Measurements from ENCODE around the gene PICK1.

The PICK1 gene

GRCh38 chr22:38056969-38057891 is at the start of gene PICK1:
Gene PICK1, plus strand, starts transcription at chr22:38057404. Its CDS starts 406 bp downstream, at chr22:38057810.
- peak; percentile 62 for DNase-seq (ENCODE audit: low read depth, low spot score)

- DNase-seq (ENCODE audit: low read depth, low spot score): no peak
These were observed 48.0 kb upstream of the PICK1 start for GRCh38 chr22:38009000-38009806.

GRCh38 chr22:38012604-38013072 is 44.6 kb upstream of the PICK1 start:
- no peak for DNase-seq (ENCODE audit: low read depth, low spot score)

GRCh38 chr22:38014083-38014482 is 43.1 kb upstream of the PICK1 start:
- no peak for DNase-seq (ENCODE audit: low read depth, low spot score)

- no peak for DNase-seq (ENCODE audit: low read depth, low spot score)
These were observed 40.7 kb upstream of the PICK1 start for GRCh38 chr22:38016182-38017151.

- DNase-seq (ENCODE audit: low read depth, low spot score): no peak
These were observed 39.8 kb upstream of the PICK1 start for GRCh38 chr22:38017272-38017920.

- no peak for DNase-seq (ENCODE audit: low read depth, low spot score)
These were observed 39.0 kb upstream of the PICK1 start for GRCh38 chr22:38017939-38018885.

- DNase-seq (ENCODE audit: low read depth, low spot score): no peak
These were observed 38.0 kb upstream of the PICK1 start for GRCh38 chr22:38018938-38019827.

GRCh38 chr22:38021206-38021605 is 36.0 kb upstream of the PICK1 start:
- DNase-seq (ENCODE audit: low read depth, low spot score): no peak

- DNase-seq (ENCODE audit: low read depth, low spot score): no peak
These were observed 34.2 kb upstream of the PICK1 start for GRCh38 chr22:38023045-38023444.

GRCh38 chr22:38025514-38025913 is 31.7 kb upstream of the PICK1 start:
- DNase-seq (ENCODE audit: low read depth, low spot score): no peak

GRCh38 chr22:38026130-38027111 is 30.8 kb upstream of the PICK1 start:
- DNase-seq (ENCODE audit: low read depth, low spot score): no peak

GRCh38 chr22:38027487-38027886 is 29.7 kb upstream of the PICK1 start:
- DNase-seq (ENCODE audit: low read depth, low spot score): no peak

GRCh38 chr22:38028344-38029130 is 28.7 kb upstream of the PICK1 start:
- DNase-seq (ENCODE audit: low read depth, low spot score): no peak

GRCh38 chr22:38029370-38029769 is 27.8 kb upstream of the PICK1 start:
- no peak for DNase-seq (ENCODE audit: low read depth, low spot score)

GRCh38 chr22:38029901-38030300 is 27.3 kb upstream of the PICK1 start:
- no peak for DNase-seq (ENCODE audit: low read depth, low spot score)

Measured in smooth muscle cell of the brain vasculature (primary cell).